K562 (cell line): ENCODE data around the gene IGF2R. TPM values are rescaled to one million over a fixed set of nuclear protein-coding genes. Genes with fewer than 3 reads are reported as not detected.

ENCODE experiments used
- AFF4 ChIP-seq: sonication (generic); formaldehyde crosslinking; IDR thresholded peaks from 2 replicates; pipeline ENCODE4 v1.8.0; 2023; ENCODE audit warnings: mild to moderate bottlenecking, missing genetic modification reagents
- CBX2 ChIP-seq: fragments of 200-600 bp; sonication (generic); IDR thresholded peaks from one replicate; pipeline ENCODE4 v1.6.1; 2012; ENCODE audit warnings: mild to moderate bottlenecking, low read length, inconsistent platforms; ENCODE audit not compliant: insufficient read depth, poor library complexity, severe bottlenecking
- CHD2 ChIP-seq: IDR thresholded peaks from 2 replicates; pipeline ENCODE4 v1.6.1; 2011; ENCODE audit warnings: low read depth, low read length
- E2F3 ChIP-seq: fragments of 250-450 bp; sonication (Bioruptor Pico); IDR thresholded peaks from 2 replicates; pipeline ENCODE4 v1.4.0; 2020; ENCODE audit warnings: mild to moderate bottlenecking
- HSF4 ChIP-seq: fragments of 250-450 bp; sonication (Bioruptor Pico); IDR thresholded peaks from 2 replicates; pipeline ENCODE4 v2.1.2; 2022; ENCODE audit warnings: mild to moderate bottlenecking, moderate library complexity, borderline replicate concordance
- MNT ChIP-seq, 2 experiments: fragments of 450-650 bp; conservative IDR thresholded peaks; 2 replicates each; pipeline ENCODE4 v1.6.1; 2017; ENCODE audit warnings: mild to moderate bottlenecking in 2 of 2, moderate library complexity in 2 of 2
- NCOR1 ChIP-seq: fragments of 450-650 bp; IDR thresholded peaks from 2 replicates; pipeline ENCODE4 v1.6.1; 2016; ENCODE audit warnings: mild to moderate bottlenecking, moderate library complexity
- POLR3A ChIP-seq: IDR thresholded peaks from 2 replicates; pipeline ENCODE4 v1.6.1; 2011; ENCODE audit warnings: borderline replicate concordance, mild to moderate bottlenecking, moderate library complexity; ENCODE audit not compliant: insufficient read length, insufficient read depth; ENCODE audit errors: extremely low read depth
- TEAD1 ChIP-seq, 2 experiments: fragments of 450-650 bp in 1 of 2; sonication (generic) in 1 of 2; formaldehyde crosslinking; IDR thresholded peaks; 2 replicates each; pipeline versions ENCODE4 v1.4.0 to v1.8.0; 2020 to 2022; ENCODE audit warnings: mild to moderate bottlenecking in 2 of 2, missing genetic modification reagents in 1 of 2
- ZNF282 ChIP-seq: sonication (generic); formaldehyde crosslinking; IDR thresholded peaks from 2 replicates; pipeline ENCODE4 v1.8.1; 2023; ENCODE audit warnings: missing genetic modification reagents
- ZNF318 ChIP-seq, 2 experiments: fragments of 450-650 bp; IDR thresholded peaks; 2 replicates each; pipeline ENCODE4 v1.6.1; 2016; ENCODE audit warnings: mild to moderate bottlenecking in 2 of 2, borderline replicate concordance in 1 of 2, low read depth in 1 of 2, moderate library complexity in 1 of 2
- polyA plus RNA-seq, 8 experiments: library from polyadenylated mRNA; depleted of rRNA in 4 of 8; stranded (reverse) in 5 of 8; unstranded in 3 of 8; fragments of >200 nt; fragmentation: Nextera tagmentation in 2 of 8; fragmentation: Illumina TruSeq in 1 of 8; extraction: Ambion mirVana in 2 of 8; extraction: Trizol in 1 of 8; gene quantifications; 2 replicates each; pipeline versions ENCODE4 v1.2.1 to v1.2.3, GENCODE V29; 2011 to 2014; ENCODE audit warnings: inconsistent platforms in 1 of 8, missing spikeins in 1 of 8
- total RNA-seq, 7 experiments: library from RNA; depleted of rRNA in 6 of 7; stranded (reverse); fragments of >200 nt in 6 of 7; fragmentation: Illumina TruSeq in 2 of 7; extraction: Trizol in 2 of 7; gene quantifications; 2 replicates each; pipeline versions ENCODE4 v1.2.1 to v1.2.3, GENCODE V29; 2011 to 2021; ENCODE audit warnings: low replicate concordance in 1 of 7

Gene IGF2R
- total and polyA plus RNA-seq, 9 of the 15 experiments (the other 6 are each of a cell fraction or from before 2014, with no cell fraction given), result 3.5 to 92.3 (median 34.5) TPM

- TF ChIP-seq AFF4 (CRISPR knock-in tag), result no peak
- no peak for TF ChIP-seq POLR3A
- no peak for TF ChIP-seq E2F3 (CRISPR knock-in tag)
- no peak for TF ChIP-seq ZNF282
- TF ChIP-seq CHD2, result no peak
- TF ChIP-seq ZNF318 (IDR thresholded peaks at IDR 0.05; ENCODE audit: borderline replicate concordance in 1 of 2, low read depth in 1 of 2), result peak in 1 of 2 experiments; percentile 70; a peak in 1 of 4 replicates
- no peak for TF ChIP-seq NCOR1
- TF ChIP-seq CBX2, result no peak
- no peak for TF ChIP-seq HSF4 (CRISPR knock-in tag)
- peak; percentile 15 to 25; a peak in 1 of 4 replicates for TF ChIP-seq MNT (conservative IDR thresholded peaks at IDR 0.05)
- no peak for TF ChIP-seq TEAD1 (CRISPR knock-in tag; IDR thresholded peaks at IDR 0.05)
Measured at GRCh38 chr6:159969921-159970320, 1.0 kb downstream of the IGF2R start (continued).
